Measurements from ENCODE around the gene ANKRD44. TPM values are rescaled to one million over a fixed set of nuclear protein-coding genes. Genes with fewer than 3 reads are reported as not detected.

ANKRD44 gene
- total RNA-seq, 4 donors from 2014 or later = 11.0 to 25.8 (median 23.9) TPM

DNA sequence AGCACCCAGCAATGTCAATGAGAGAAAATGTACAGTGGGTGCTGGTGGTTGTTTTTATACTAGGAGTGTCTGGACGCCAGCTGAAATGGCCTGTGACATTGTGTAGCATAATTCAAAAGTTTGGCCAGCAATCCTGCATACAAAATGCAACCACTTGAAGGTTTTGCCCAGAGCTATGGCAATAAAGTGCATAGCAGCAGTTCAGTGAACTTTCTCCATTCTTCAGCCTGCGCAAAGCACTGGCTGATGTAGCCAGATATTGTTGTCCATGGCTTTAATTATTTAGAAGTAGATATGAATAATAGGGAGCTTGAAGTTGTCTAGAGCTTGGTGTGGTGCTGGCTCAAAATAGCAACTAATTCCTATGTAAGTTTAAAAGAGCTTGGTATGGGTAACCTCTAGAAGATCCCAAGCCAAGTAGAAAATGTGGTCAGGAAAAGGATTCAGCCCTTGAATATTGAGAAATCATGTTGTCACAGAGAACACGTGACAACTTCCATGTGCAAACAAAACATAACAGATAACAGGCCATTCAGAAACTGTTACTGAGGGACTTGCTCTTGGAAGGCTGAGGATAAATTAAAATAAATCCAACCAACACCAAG, 350.7 kb downstream of the ANKRD44 start:
- H3K36me3 ChIP-seq = no peaks in the 10 kb centered on the region
- WGBS, 2 donors = 47 to 59% methylated on average over 3 of the region's 3 CpGs
- intact Hi-C loops (cut with DNase I) = no loop called here
- no peak for DNase-seq
- TF ChIP-seq POLR2A (IDR thresholded peaks at IDR 0.05) = no peak
- TF ChIP-seq CTCF (IDR thresholded peaks at IDR 0.05) = no peak
- no peak overlapping the region for H3K4me3 ChIP-seq (replicated peaks in 1 of 3)
- no peaks in the 10 kb centered on the region for H3K9me3 ChIP-seq
- H3K27ac ChIP-seq = no peak overlapping the region
- H3K27me3 ChIP-seq = no peaks in the 10 kb centered on the region
- H3K4me1 ChIP-seq = no peaks in the 10 kb centered on the region

DNA sequence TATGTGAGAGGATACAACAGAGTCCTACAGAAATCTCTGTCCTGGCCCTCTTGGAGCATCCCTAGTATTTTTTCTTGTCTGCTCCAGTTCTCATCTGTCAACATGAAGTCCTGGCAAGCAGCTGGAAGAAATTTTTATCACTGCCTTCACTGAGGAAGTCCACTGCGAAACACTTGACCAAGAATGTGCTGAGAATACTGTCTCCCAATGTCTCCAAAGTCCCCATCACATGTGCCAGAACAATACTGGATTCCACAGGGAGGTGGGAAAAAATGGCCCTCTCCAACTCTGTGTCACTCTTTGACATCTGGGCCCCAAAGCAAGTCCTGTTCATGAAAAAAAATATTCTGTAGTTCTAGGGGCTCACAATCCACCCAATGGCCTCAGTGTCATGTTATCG, 351.3 kb downstream of the ANKRD44 start:
- no peaks in the 10 kb centered on the region for H3K4me1 ChIP-seq
- intact Hi-C loops (cut with DNase I) = no loop called here
- no peaks in the 10 kb centered on the region for H3K36me3 ChIP-seq
- no peak overlapping the region for H3K4me3 ChIP-seq (replicated peaks in 1 of 3)
- H3K9me3 ChIP-seq = no peaks in the 10 kb centered on the region
- H3K27ac ChIP-seq = no peak overlapping the region
- WGBS, 2 donors = 68 to 88% methylated on average over 2 of the region's 2 CpGs
- DNase-seq = no peak
- no peaks in the 10 kb centered on the region for H3K27me3 ChIP-seq
- TF ChIP-seq POLR2A (IDR thresholded peaks at IDR 0.05) (no peak), CTCF (IDR thresholded peaks at IDR 0.05) (no peak)

DNA sequence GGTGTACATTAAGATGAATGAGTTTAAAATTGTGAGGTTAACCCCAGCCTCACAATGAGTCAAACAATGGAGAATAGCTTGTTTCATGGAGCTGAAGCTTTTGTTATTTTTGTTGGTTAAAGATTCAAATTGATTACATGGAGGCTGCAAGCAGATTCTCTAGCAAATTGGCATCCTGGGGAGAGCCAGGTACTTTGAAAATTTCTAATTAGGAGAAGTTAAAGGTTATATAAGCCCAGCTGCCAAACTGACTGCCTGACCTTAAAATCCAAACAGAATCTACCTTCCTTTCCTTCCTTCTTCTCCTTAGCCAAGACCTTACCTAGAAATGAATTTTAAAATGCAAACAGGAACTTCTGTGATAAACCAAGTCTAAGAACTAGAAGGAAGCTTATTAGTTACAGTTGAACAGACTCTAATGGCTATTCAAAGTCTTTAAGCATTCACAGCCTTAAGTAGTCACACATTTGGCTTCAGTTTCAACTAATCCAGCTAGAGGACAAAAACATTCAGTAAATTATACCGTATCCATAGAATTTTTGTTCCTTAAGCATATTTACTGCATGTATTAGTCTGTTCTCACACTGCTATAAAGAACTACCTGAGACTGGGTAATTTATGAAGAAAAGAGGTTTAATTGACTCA, 352.6 kb downstream of the ANKRD44 start:
- H3K27ac ChIP-seq = no peak overlapping the region
- intact Hi-C loops (cut with DNase I) = no loop called here
- no peaks in the 10 kb centered on the region for H3K4me1 ChIP-seq
- H3K9me3 ChIP-seq = no peaks in the 10 kb centered on the region
- no peaks in the 10 kb centered on the region for H3K27me3 ChIP-seq
- WGBS, 2 donors = 66 to 94% methylated on average over 1 of the region's 1 CpG
- H3K4me3 ChIP-seq (replicated peaks in 1 of 3) = no peak overlapping the region
- TF ChIP-seq CTCF (IDR thresholded peaks at IDR 0.05) (no peak), POLR2A (IDR thresholded peaks at IDR 0.05) (no peak)
- DNase-seq = no peak
- no peaks in the 10 kb centered on the region for H3K36me3 ChIP-seq

GRCh38 chr2:196957442-196957841, 353.1 kb downstream of the ANKRD44 start:
- H3K27ac ChIP-seq = no peak overlapping the region
- H3K9me3 ChIP-seq = no peaks in the 10 kb centered on the region
- WGBS, 2 donors = 91 to 95% methylated on average over 5 of the region's 5 CpGs
- DNase-seq = no peak
- no peaks in the 10 kb centered on the region for H3K27me3 ChIP-seq
- intact Hi-C loops (cut with DNase I) = no loop called here
- H3K36me3 ChIP-seq = no peaks in the 10 kb centered on the region
- TF ChIP-seq POLR2A (IDR thresholded peaks at IDR 0.05) = no peak
- no peak for TF ChIP-seq CTCF (IDR thresholded peaks at IDR 0.05)
- no peak overlapping the region for H3K4me3 ChIP-seq (replicated peaks in 1 of 3)
- no peaks in the 10 kb centered on the region for H3K4me1 ChIP-seq

DNA sequence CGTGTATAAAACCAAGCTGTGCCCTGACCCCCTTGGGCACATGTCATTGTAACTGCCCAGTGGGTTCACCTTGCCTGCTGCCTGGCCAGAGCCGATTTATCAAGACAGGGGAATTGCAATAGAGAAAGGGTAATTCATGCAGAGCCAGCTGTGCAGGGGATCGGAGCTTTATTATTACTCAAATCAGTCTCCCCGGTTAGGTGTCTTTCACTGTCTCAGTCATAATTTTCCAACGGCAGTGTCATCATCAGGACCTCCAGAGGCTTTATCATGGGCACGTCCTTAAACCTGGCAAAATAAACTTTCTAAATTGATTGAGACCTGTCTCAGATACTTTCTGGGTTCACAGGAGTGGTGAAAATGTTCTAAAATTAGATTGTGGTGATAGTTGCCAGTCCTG, 354.5 kb downstream of the ANKRD44 start:
- intact Hi-C loops (cut with DNase I) = no loop called here

More for the DNA sequence above, 354.5 kb downstream of the ANKRD44 start:
- no peak for TF ChIP-seq CTCF (IDR thresholded peaks at IDR 0.05)
- TF ChIP-seq POLR2A (IDR thresholded peaks at IDR 0.05) = no peak
- Histone ChIP-seq H3K27me3 (no peaks in the 10 kb centered on the region), H3K9me3 (no peaks in the 10 kb centered on the region), H3K36me3 (no peaks in the 10 kb centered on the region), H3K4me1 (no peaks in the 10 kb centered on the region), H3K4me3 (replicated peaks in 1 of 3) (no peak overlapping the region), H3K27ac (no peak overlapping the region)
- no peak for DNase-seq
- WGBS, 2 donors = 76 to 79% methylated on average over 6 of the region's 6 CpGs
